K562 treated with DMSO at 1 percent for 24 hours (cell line): ENCODE data around the gene ANKIB1. TPM values are rescaled to one million over a fixed set of nuclear protein-coding genes. Genes with fewer than 3 reads are reported as not detected.

Experiments used
- total RNA-seq: library from RNA; unstranded; fragments of 300-600 nt; gene quantifications from 2 replicates; pipeline ENCODE4 v1.2.3, GENCODE V29; 2022; ENCODE audit warnings: low read depth; ENCODE audit not compliant: insufficient read depth

ANKIB1 gene, protein sequence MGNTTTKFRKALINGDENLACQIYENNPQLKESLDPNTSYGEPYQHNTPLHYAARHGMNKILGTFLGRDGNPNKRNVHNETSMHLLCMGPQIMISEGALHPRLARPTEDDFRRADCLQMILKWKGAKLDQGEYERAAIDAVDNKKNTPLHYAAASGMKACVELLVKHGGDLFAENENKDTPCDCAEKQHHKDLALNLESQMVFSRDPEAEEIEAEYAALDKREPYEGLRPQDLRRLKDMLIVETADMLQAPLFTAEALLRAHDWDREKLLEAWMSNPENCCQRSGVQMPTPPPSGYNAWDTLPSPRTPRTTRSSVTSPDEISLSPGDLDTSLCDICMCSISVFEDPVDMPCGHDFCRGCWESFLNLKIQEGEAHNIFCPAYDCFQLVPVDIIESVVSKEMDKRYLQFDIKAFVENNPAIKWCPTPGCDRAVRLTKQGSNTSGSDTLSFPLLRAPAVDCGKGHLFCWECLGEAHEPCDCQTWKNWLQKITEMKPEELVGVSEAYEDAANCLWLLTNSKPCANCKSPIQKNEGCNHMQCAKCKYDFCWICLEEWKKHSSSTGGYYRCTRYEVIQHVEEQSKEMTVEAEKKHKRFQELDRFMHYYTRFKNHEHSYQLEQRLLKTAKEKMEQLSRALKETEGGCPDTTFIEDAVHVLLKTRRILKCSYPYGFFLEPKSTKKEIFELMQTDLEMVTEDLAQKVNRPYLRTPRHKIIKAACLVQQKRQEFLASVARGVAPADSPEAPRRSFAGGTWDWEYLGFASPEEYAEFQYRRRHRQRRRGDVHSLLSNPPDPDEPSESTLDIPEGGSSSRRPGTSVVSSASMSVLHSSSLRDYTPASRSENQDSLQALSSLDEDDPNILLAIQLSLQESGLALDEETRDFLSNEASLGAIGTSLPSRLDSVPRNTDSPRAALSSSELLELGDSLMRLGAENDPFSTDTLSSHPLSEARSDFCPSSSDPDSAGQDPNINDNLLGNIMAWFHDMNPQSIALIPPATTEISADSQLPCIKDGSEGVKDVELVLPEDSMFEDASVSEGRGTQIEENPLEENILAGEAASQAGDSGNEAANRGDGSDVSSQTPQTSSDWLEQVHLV
- 9.5 and 13.2 TPM in 2 replicates for total RNA-seq

DNA sequence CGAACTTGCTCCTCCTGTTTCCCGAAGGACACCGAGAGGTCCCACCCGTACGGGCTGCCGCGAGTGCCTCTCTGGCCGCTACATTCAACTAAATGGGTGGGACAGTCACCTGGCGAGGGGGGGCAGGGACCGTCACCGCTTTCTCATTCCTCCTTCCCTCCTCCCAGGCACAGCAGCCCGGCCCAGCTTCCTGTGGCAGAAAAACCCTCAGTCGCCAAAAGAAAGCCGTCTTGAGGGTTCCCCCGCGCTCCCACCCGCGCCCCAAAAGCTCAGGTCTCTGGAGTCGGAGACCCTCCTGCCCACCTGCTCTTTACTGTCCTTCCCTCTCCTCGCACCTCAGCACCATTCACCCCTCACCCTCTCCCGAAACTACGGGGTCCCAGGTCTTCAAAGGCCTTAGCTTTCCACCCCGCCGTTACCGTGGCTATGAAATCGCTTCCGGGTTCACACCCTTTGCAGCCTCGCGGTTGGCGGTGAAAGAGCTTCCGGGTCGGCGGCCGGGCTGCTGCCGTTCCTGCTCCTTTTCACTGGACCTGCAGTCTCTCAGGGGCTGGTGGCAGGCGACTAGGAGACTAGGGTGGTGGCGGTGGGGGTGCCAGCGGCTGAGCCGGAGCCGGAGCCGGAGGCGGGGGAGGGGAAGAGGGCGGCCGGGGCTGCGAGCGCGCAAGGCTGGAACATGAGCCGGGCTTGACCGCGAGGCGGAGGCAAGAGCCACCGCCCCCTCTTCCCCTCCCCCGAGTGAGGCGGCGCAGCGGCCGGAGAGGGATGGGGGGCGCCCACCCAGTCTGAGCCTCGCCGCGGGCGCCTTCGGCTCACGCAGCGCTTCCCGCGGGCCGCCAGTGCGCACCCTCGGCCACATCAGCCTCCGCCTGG, at the start of gene ANKIB1, which contains the start of gene KRIT1:
Gene ANKIB1, plus strand, starts transcription at position 488 of the 873 bp plus-strand sequence. CDS start 49,005 bp downstream, outside the sequence.
Gene KRIT1, minus strand, starts transcription at position 428 of the 873 bp plus-strand sequence. CDS start 3,779 bp downstream, outside the sequence.

DNA sequence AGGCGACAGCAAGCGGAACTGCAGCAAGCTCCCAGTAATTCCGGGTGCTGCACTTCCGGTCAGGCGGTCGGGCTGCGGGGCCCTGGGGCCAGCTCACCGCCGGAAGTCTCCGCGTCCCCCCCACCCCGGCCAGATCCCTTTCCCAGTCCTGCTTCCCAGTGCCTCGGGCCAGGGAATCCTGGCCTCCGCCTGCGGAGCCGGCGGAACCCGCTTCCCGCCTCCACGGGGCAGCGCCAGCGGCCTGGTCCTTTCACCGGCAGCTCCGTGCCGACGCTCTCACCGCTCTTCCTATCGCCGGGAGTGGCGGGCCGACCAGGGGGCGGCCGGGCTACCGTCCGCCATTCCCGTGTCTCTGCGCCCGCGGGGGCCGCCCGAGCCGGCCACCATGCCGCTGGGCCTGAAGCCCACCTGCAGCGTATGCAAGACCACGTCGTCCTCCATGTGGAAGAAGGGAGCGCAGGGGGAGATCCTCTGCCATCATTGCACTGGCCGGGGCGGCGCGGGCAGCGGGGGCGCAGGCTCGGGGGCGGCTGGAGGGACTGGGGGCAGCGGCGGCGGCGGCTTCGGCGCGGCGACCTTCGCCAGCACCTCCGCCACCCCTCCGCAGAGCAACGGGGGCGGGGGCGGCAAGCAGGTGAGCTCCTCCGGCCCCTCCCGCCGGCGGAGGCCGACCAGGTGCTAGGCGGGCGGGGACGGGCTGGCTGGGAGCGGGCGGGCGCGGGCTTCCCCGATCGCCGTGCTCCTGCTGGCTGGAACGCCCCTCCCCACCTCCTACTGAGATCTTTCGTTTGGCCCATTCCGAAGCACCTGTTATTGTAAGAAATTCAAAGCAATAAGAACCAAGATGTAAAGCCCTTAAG, 201.8 kb downstream of the ANKIB1 start, which contains the start of gene GATAD1:
Gene GATAD1, plus strand, starts transcription at position 138 of the 860 bp plus-strand sequence. Its CDS starts 248 bp downstream, at position 386.

Other genes with a start within 250 kb of the ANKIB1 start
- gene CYP51A1, start 111.5 kb upstream of the ANKIB1 start, total RNA-seq: 26.5 and 35.9 TPM in 2 replicates
- gene LRRD1, start 66.8 kb upstream of the ANKIB1 start, total RNA-seq: not detected in 2 replicates
- gene KRIT1, start 60 bp upstream of the ANKIB1 start, total RNA-seq: 16.5 and 24.1 TPM in 2 replicates
- gene GATAD1, start 201.5 kb downstream of the ANKIB1 start, total RNA-seq: 26.2 and 27.2 TPM in 2 replicates
- gene ERVW-1, start 232.0 kb downstream of the ANKIB1 start, total RNA-seq: 0.14 TPM in 1 of 2 replicates, not detected in the other